ENCODE data around the gene RAB40C. TPM values are rescaled to one million over a fixed set of nuclear protein-coding genes. Genes with fewer than 3 reads are reported as not detected.

RAB40C gene
- polyA plus RNA-seq, 1 donor, result 12.6 TPM

Other genes with a start within 250 kb of the RAB40C start
- gene AXIN1, start 237.3 kb upstream of the RAB40C start, polyA plus RNA-seq (ENCODE audit: insufficient read length), result 11.3 TPM
- 44.6 TPM for gene MRPL28, start 219.5 kb upstream of the RAB40C start, polyA plus RNA-seq (ENCODE audit: insufficient read length)
- gene PGAP6, start 208.1 kb upstream of the RAB40C start, polyA plus RNA-seq (ENCODE audit: insufficient read length), result 28.5 TPM
- gene NME4, start 192.9 kb upstream of the RAB40C start, polyA plus RNA-seq (ENCODE audit: insufficient read length), result 66.4 TPM
- 14.4 TPM for gene DECR2, start 188.2 kb upstream of the RAB40C start, polyA plus RNA-seq (ENCODE audit: insufficient read length)
- gene RAB11FIP3, start 164.4 kb upstream of the RAB40C start, polyA plus RNA-seq (ENCODE audit: insufficient read length), result 30.4 TPM
- 24.6 TPM for gene CAPN15, start 62.4 kb upstream of the RAB40C start, polyA plus RNA-seq (ENCODE audit: insufficient read length)
- 0.14 TPM for gene PRR35, start 29.7 kb upstream of the RAB40C start, polyA plus RNA-seq (ENCODE audit: insufficient read length)
- gene NHLRC4, start 23.1 kb upstream of the RAB40C start, polyA plus RNA-seq (ENCODE audit: insufficient read length), result 0.99 TPM
- gene PIGQ, start 20.1 kb upstream of the RAB40C start, polyA plus RNA-seq (ENCODE audit: insufficient read length), result 16.1 TPM
- 0.76 TPM for gene WFIKKN1, start 40.9 kb downstream of the RAB40C start, polyA plus RNA-seq (ENCODE audit: insufficient read length)
- gene METTL26, start 46.2 kb downstream of the RAB40C start, polyA plus RNA-seq (ENCODE audit: insufficient read length), result 36.6 TPM
- 14.5 TPM for gene MCRIP2, start 51.8 kb downstream of the RAB40C start, polyA plus RNA-seq (ENCODE audit: insufficient read length)
- gene WDR90, start 59.3 kb downstream of the RAB40C start, polyA plus RNA-seq (ENCODE audit: insufficient read length), result 17.9 TPM
- 58.3 TPM for gene RHOT2, start 78.1 kb downstream of the RAB40C start, polyA plus RNA-seq (ENCODE audit: insufficient read length)
- 1.8 TPM for gene RHBDL1, start 85.6 kb downstream of the RAB40C start, polyA plus RNA-seq (ENCODE audit: insufficient read length)
- 88.0 TPM for gene STUB1, start 90.3 kb downstream of the RAB40C start, polyA plus RNA-seq (ENCODE audit: insufficient read length)
- 35.1 TPM for gene JMJD8, start 94.3 kb downstream of the RAB40C start, polyA plus RNA-seq (ENCODE audit: insufficient read length)
- 7.1 TPM for gene WDR24, start 100.3 kb downstream of the RAB40C start, polyA plus RNA-seq (ENCODE audit: insufficient read length)
- gene FBXL16, start 115.7 kb downstream of the RAB40C start, polyA plus RNA-seq (ENCODE audit: insufficient read length), result 0.34 TPM
- 26.1 TPM for gene METRN, start 125.1 kb downstream of the RAB40C start, polyA plus RNA-seq (ENCODE audit: insufficient read length)
- gene ANTKMT, start 131.1 kb downstream of the RAB40C start, polyA plus RNA-seq (ENCODE audit: insufficient read length), result 15.4 TPM
- gene CCDC78, start 136.4 kb downstream of the RAB40C start, polyA plus RNA-seq (ENCODE audit: insufficient read length), result 1.5 TPM
- gene HAGHL, start 137.0 kb downstream of the RAB40C start, polyA plus RNA-seq (ENCODE audit: insufficient read length), result 3.2 TPM
- 18.0 TPM for gene CIAO3, start 150.9 kb downstream of the RAB40C start, polyA plus RNA-seq (ENCODE audit: insufficient read length)
- gene MSLN, start 170.7 kb downstream of the RAB40C start, polyA plus RNA-seq (ENCODE audit: insufficient read length), result 0.34 TPM
- 10.3 TPM for gene RPUSD1, start 198.3 kb downstream of the RAB40C start, polyA plus RNA-seq (ENCODE audit: insufficient read length)
- 15.4 TPM for gene CHTF18, start 198.6 kb downstream of the RAB40C start, polyA plus RNA-seq (ENCODE audit: insufficient read length)
- gene GNG13, start 210.7 kb downstream of the RAB40C start, polyA plus RNA-seq (ENCODE audit: insufficient read length), result not detected